Kidney (tissue), 14 donors: ENCODE data around the gene ATPAF2. TPM values are rescaled to one million over a fixed set of nuclear protein-coding genes. Genes with fewer than 3 reads are reported as not detected.

ENCODE experiments used
- DNase-seq, 5 donors: peaks; one replicate each; pipeline ENCODE4 v3.0.0-alpha.2; 2013 to 2020
- FAIRE-seq: peaks from 2 replicates; lab custom pipeline; 2012; peaks lifted over from hg19 to GRCh38; lab: Jason Lieb, UNC
- H3K27ac ChIP-seq, 2 donors: one replicate each; pipeline ENCODE4 v1.7.0; 2013; ENCODE audit warnings: low read depth in 2 of 2, low read length in 2 of 2, inconsistent platforms in 1 of 2
- H3K27me3 ChIP-seq: one replicate; pipeline ENCODE4 v1.7.1; 2013; ENCODE audit warnings: low read length, inconsistent platforms; ENCODE audit not compliant: control insufficient read depth, insufficient read depth
- H3K36me3 ChIP-seq, 3 donors: one replicate each; pipeline versions ENCODE4 v1.7.0 to v1.7.1; 2013; ENCODE audit warnings: low read length in 3 of 3, control low read depth in 1 of 3, inconsistent platforms in 1 of 3; ENCODE audit not compliant: insufficient read depth in 3 of 3, control insufficient read depth in 2 of 3
- H3K4me1 ChIP-seq, 3 donors: one replicate each; pipeline versions ENCODE4 v1.7.0 to v1.7.1; 2013; ENCODE audit warnings: low read length in 3 of 3, inconsistent platforms in 1 of 3, low read depth in 1 of 3; ENCODE audit not compliant: control insufficient read depth in 2 of 3, insufficient read depth in 2 of 3
- H3K4me3 ChIP-seq, 3 donors: one replicate each; pipeline versions ENCODE4 v1.7.0 to v1.8.1; 2013; ENCODE audit warnings: low read length in 3 of 3, control low read depth in 1 of 3, inconsistent platforms in 1 of 3
- H3K9ac ChIP-seq, 3 donors: one replicate each; pipeline versions ENCODE4 v1.7.0 to v1.7.1; 2013; ENCODE audit warnings: low read length in 3 of 3, control low read depth in 1 of 3, inconsistent platforms in 1 of 3
- H3K9me3 ChIP-seq, 3 donors: one replicate each; pipeline versions ENCODE4 v1.7.0 to v1.7.1; 2013; ENCODE audit warnings: low read length in 3 of 3, control low read depth in 1 of 3, inconsistent platforms in 1 of 3; ENCODE audit not compliant: control insufficient read depth in 2 of 3, insufficient read depth in 1 of 3
- CTCF ChIP-seq: IDR thresholded peaks from 3 replicates; pipeline ENCODE4 v1.5.1; 2012; ENCODE audit warnings: mild to moderate bottlenecking, moderate library complexity, borderline replicate concordance; ENCODE audit not compliant: insufficient read depth; ENCODE audit errors: extremely low read depth
- intact Hi-C: fragments of 100-400 bp; cut with DNase I; formaldehyde crosslinking; loops from one replicate; pipeline ENCODE4 v1.11.1; 2022
- polyA plus RNA-seq: library from polyadenylated mRNA; stranded (reverse); fragments of 350-450 nt; fragmentation: Illumina TruSeq; extraction: RNeasy Lipid Tissue Mini Kit (QIAGEN cat#74804); gene quantifications from one replicate; pipeline ENCODE4 v1.2.3, GENCODE V29; 2014; ENCODE audit warnings: low read depth, low replicate concordance; ENCODE audit not compliant: insufficient read depth
- total RNA-seq: library from RNA; stranded (reverse); fragmentation: NEBNext Ultra II Directional; extraction: Animal tissue kit (Norgen Biotek cat#: 25700); gene quantifications from one replicate; pipeline ENCODE4 v1.2.1, GENCODE V29; 2021
- donor health status: control.
- donor health status: control.
- donor health status: control.
- donor health status: control.
- donor health status: control.
- donor health status: DM: yes; HTN: yes; CAD: no.
- donor health status: Normal renal cell carcinoma (clear cell type).

ATPAF2 gene
- total and polyA plus RNA-seq, 2 donors from 2014 or later: 27.0 to 52.1 TPM

- Histone ChIP-seq H3K27ac (no peak overlapping the region), H3K4me3 (no peak overlapping the region), H3K36me3 (no peaks in the 10 kb centered on the region), H3K9me3 (no peaks in the 10 kb centered on the region), H3K9ac (no peak overlapping the region), H3K27me3 (no peaks in the 10 kb centered on the region), H3K4me1 (no peaks in the 10 kb centered on the region)
- no peak for TF ChIP-seq CTCF
- DNase-seq: no peak
- intact Hi-C loops: no loop called here
- FAIRE-seq: no peak
Observed at GRCh38 chr17:17983376-17983775, 55.6 kb downstream of the ATPAF2 start.

- H3K9me3 ChIP-seq: no peaks in the 10 kb centered on the region
- intact Hi-C loops: no loop called here
- no peaks in the 10 kb centered on the region for H3K4me1 ChIP-seq
- DNase-seq (no peak), FAIRE-seq (no peak)
- H3K27ac ChIP-seq: no peak overlapping the region
- H3K9ac ChIP-seq: no peak overlapping the region
- H3K27me3 ChIP-seq: no peaks in the 10 kb centered on the region
- H3K36me3 ChIP-seq: peaks cover 0 to 3% (median 0%) of the 10 kb centered on the region in 3 donors
- no peak overlapping the region for H3K4me3 ChIP-seq
- TF ChIP-seq CTCF: no peak
Observed at GRCh38 chr17:17982801-17983200, 56.2 kb downstream of the ATPAF2 start.

- H3K4me1 ChIP-seq: no peaks in the 10 kb centered on the region
- H3K36me3 ChIP-seq: peaks cover 0 to 3% (median 0%) of the 10 kb centered on the region in 3 donors
- DNase-seq: no peak
- no peaks in the 10 kb centered on the region for H3K27me3 ChIP-seq
- no peak overlapping the region for H3K9ac ChIP-seq
- H3K9me3 ChIP-seq: no peaks in the 10 kb centered on the region
- no peak overlapping the region for H3K4me3 ChIP-seq
- no peak overlapping the region for H3K27ac ChIP-seq
- no peak for FAIRE-seq
- TF ChIP-seq CTCF: no peak
- intact Hi-C loops: no loop called here
Observed at GRCh38 chr17:17981330-17981729, 57.6 kb downstream of the ATPAF2 start.

DNA sequence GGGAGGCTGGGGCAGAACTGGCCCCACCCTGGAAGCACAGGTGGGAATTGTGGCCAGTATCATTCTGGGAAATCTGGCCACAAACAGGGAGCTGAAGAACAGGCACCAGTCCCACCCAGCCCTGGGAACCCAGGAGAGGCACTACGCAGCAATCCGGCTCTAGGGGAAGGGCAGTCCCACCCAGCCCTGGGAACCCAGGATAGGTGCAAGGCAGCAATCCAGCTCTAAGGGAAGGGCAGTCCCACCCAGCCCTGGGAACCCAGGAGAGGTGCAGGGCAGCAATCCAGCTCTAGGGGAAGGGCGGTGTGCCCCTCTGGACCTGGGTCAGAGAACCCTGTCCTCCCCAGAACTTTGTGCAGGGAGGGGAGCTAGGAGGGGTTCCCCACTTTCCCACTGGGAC lies 59.2 kb downstream of the ATPAF2 start:
- FAIRE-seq: no peak
- H3K9ac ChIP-seq: no peak overlapping the region
- intact Hi-C loops: no loop called here
- peaks cover 0 to 3% (median 0%) of the 10 kb centered on the region in 3 donors for H3K36me3 ChIP-seq
- no peak for DNase-seq
- no peaks in the 10 kb centered on the region for H3K27me3 ChIP-seq
- no peak overlapping the region for H3K4me3 ChIP-seq
- TF ChIP-seq CTCF: no peak
- H3K4me1 ChIP-seq: no peaks in the 10 kb centered on the region
- H3K9me3 ChIP-seq: no peaks in the 10 kb centered on the region
- H3K27ac ChIP-seq: no peak overlapping the region
